ENCODE measurements around the gene PRDM5. TPM values are rescaled to one million over a fixed set of nuclear protein-coding genes. Genes with fewer than 3 reads are reported as not detected.

Gene PRDM5
- total and polyA plus RNA-seq, 9 of the 15 experiments (the other 6 are each of a cell fraction or from before 2014, with no cell fraction given): not detected

GRCh38 chr4:120785202-120785601 lies 137.3 kb downstream of the PRDM5 start:
- H3K9me3 ChIP-seq (replicated peaks; ENCODE audit: control insufficient read depth, insufficient read depth, low read depth, low read length): no peaks in the 10 kb centered on the region
- DNase-seq (ENCODE audit: extremely low read depth in 1 of 4, low spot score in 3 of 4) (no peak), ATAC-seq (no peak), FAIRE-seq (no peak)
- no peaks in the 10 kb centered on the region for H4K20me1 ChIP-seq (replicated peaks; ENCODE audit: control insufficient read depth, insufficient read depth, low read length)
- no peaks in the 10 kb centered on the region for H3K36me3 ChIP-seq (ENCODE audit: control insufficient read depth, insufficient read depth, low read length)
- 4% methylated on average over 2 of the region's 2 CpGs for WGBS (ENCODE audit: insufficient coverage, low coverage, missing lambda C conversion rate)
- no TSS peak for BruUV-seq (replicated peaks)
- H3K4me2 ChIP-seq (ENCODE audit: insufficient read depth, low read length): no peak overlapping the region
- no peaks in the 10 kb centered on the region for H3K79me2 ChIP-seq (ENCODE audit: control insufficient read depth, insufficient read depth, low read length)
- H3K4me1 ChIP-seq (replicated peaks in 1 of 2; ENCODE audit: control insufficient read depth in 2 of 2, insufficient read depth in 2 of 2, low read length in 2 of 2): no peaks in the 10 kb centered on the region
- no peak overlapping the region for H3K4me3 ChIP-seq
- CTCF ChIA-PET (ENCODE audit: low intra/inter-chr PET ratio): no interaction called here
- H3K27me3 ChIP-seq (ENCODE audit: control insufficient read depth in 2 of 2, insufficient read depth in 2 of 2, low read length in 2 of 2): no peaks in the 10 kb centered on the region
- no peak overlapping the region for H3K27ac ChIP-seq (ENCODE audit: extremely low read depth, low read depth, low read length)
- no peak for TF ChIP-seq RBM15 (IDR thresholded peaks at IDR 0.05; ENCODE audit: insufficient read depth, low read length)
- TF ChIP-seq LARP7 (IDR thresholded peaks at IDR 0.05): no peak
- no peak for TF ChIP-seq NONO (IDR thresholded peaks at IDR 0.05; ENCODE audit: low read depth in 2 of 2, low read length in 1 of 2)
- no peak for TF ChIP-seq CBFA2T3 (IDR thresholded peaks at IDR 0.05)
- TF ChIP-seq BRD4 (IDR thresholded peaks at IDR 0.05): no peak
- TF ChIP-seq, protein P1, sequence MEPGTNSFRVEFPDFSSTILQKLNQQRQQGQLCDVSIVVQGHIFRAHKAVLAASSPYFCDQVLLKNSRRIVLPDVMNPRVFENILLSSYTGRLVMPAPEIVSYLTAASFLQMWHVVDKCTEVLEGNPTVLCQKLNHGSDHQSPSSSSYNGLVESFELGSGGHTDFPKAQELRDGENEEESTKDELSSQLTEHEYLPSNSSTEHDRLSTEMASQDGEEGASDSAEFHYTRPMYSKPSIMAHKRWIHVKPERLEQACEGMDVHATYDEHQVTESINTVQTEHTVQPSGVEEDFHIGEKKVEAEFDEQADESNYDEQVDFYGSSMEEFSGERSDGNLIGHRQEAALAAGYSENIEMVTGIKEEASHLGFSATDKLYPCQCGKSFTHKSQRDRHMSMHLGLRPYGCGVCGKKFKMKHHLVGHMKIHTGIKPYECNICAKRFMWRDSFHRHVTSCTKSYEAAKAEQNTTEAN (CRISPR knock-in tag; IDR thresholded peaks at IDR 0.05): no peak
- TF ChIP-seq, protein P2, sequence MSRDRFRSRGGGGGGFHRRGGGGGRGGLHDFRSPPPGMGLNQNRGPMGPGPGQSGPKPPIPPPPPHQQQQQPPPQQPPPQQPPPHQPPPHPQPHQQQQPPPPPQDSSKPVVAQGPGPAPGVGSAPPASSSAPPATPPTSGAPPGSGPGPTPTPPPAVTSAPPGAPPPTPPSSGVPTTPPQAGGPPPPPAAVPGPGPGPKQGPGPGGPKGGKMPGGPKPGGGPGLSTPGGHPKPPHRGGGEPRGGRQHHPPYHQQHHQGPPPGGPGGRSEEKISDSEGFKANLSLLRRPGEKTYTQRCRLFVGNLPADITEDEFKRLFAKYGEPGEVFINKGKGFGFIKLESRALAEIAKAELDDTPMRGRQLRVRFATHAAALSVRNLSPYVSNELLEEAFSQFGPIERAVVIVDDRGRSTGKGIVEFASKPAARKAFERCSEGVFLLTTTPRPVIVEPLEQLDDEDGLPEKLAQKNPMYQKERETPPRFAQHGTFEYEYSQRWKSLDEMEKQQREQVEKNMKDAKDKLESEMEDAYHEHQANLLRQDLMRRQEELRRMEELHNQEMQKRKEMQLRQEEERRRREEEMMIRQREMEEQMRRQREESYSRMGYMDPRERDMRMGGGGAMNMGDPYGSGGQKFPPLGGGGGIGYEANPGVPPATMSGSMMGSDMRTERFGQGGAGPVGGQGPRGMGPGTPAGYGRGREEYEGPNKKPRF (IDR thresholded peaks at IDR 0.05; ENCODE audit: low read depth, low read length): no peak
- no peak for TF ChIP-seq TRIM24 (IDR thresholded peaks at IDR 0.05)
- TF ChIP-seq POLR2H (tag; IDR thresholded peaks at IDR 0.05; ENCODE audit: low read depth): no peak
- no peak for TF ChIP-seq PHF21A (IDR thresholded peaks at IDR 0.05; ENCODE audit: borderline replicate concordance, low read depth)
- no peaks in the 10 kb centered on the region for H3K9me1 ChIP-seq (ENCODE audit: control insufficient read depth, insufficient read depth, low read length)
- in situ Hi-C loops (cut with MboI): no loop called here
- intact Hi-C loops (cut with micrococcal nuclease): no loop called here
- H3K9ac ChIP-seq (ENCODE audit: insufficient read depth in 1 of 2, low read depth in 2 of 2, low read length in 2 of 2): no peak overlapping the region
- POLR2A ChIA-PET: no interaction called here
- no peak overlapping the region for H2AFZ ChIP-seq (ENCODE audit: low read depth, low read length)
